H9 (cell line): ENCODE data around the gene SLC25A22. TPM values are rescaled to one million over a fixed set of nuclear protein-coding genes. Genes with fewer than 3 reads are reported as not detected.

Experiments used
- DNase-seq: peaks from one replicate; pipeline ENCODE4 v3.0.0-alpha.2; 2017
- H2AFZ ChIP-seq: one replicate; pipeline ENCODE4 v1.6.1; 2013; ENCODE audit warnings: mild to moderate bottlenecking, low read length, control low read depth, moderate library complexity
- H2AK5ac ChIP-seq: 2 replicates; pipeline ENCODE4 v1.6.1; 2013; ENCODE audit warnings: low read length, control low read depth, mixed read lengths; ENCODE audit not compliant: insufficient read length
- H2BK120ac ChIP-seq: one replicate; pipeline ENCODE4 v1.6.1; 2013; ENCODE audit warnings: low read depth, mild to moderate bottlenecking, low read length, control low read depth, inconsistent platforms; ENCODE audit not compliant: poor library complexity, severe bottlenecking
- H2BK12ac ChIP-seq: 2 replicates; pipeline ENCODE4 v1.6.1; 2013; ENCODE audit warnings: low read length, control low read depth, mixed read lengths, low read depth; ENCODE audit not compliant: insufficient read length
- H2BK15ac ChIP-seq: 2 replicates; pipeline ENCODE4 v1.6.1; 2013; ENCODE audit warnings: low read depth, low read length, control low read depth
- H2BK20ac ChIP-seq: one replicate; pipeline ENCODE4 v1.6.1; 2013; ENCODE audit warnings: low read depth, mild to moderate bottlenecking, low read length, control low read depth, inconsistent platforms; ENCODE audit not compliant: poor library complexity, severe bottlenecking
- H2BK5ac ChIP-seq: 2 replicates; pipeline ENCODE4 v1.6.1; 2013; ENCODE audit warnings: low read length, control low read depth, mixed read lengths; ENCODE audit not compliant: insufficient read length
- H3K14ac ChIP-seq: 2 replicates; pipeline ENCODE4 v1.6.1; 2013; ENCODE audit warnings: low read length, control low read depth; ENCODE audit not compliant: insufficient read depth
- H3K18ac ChIP-seq: 2 replicates; pipeline ENCODE4 v1.6.1; 2013; ENCODE audit warnings: low read depth, mild to moderate bottlenecking, mixed read lengths, low read length, control low read depth; ENCODE audit not compliant: insufficient read length
- H3K23ac ChIP-seq: 2 replicates; pipeline ENCODE4 v1.6.1; 2013; ENCODE audit warnings: low read length, control low read depth, mixed read lengths, low read depth; ENCODE audit not compliant: insufficient read length
- H3K23me2 ChIP-seq: 2 replicates; pipeline ENCODE4 v1.6.1; 2013; ENCODE audit warnings: low read depth, mild to moderate bottlenecking, mixed read lengths, low read length, control low read depth; ENCODE audit not compliant: insufficient read length, poor library complexity, severe bottlenecking
- H3K27ac ChIP-seq: 2 replicates; pipeline ENCODE4 v1.5.1; 2013; ENCODE audit warnings: low read length, control low read depth, mixed read lengths, low read depth; ENCODE audit not compliant: insufficient read length
- H3K27me3 ChIP-seq: 2 replicates; pipeline ENCODE4 v1.6.1; 2013; ENCODE audit warnings: low read length, control low read depth, inconsistent platforms; ENCODE audit not compliant: insufficient read depth
- H3K4ac ChIP-seq: 2 replicates; pipeline ENCODE4 v1.6.1; 2013; ENCODE audit warnings: low read depth, mild to moderate bottlenecking, control low read depth, inconsistent platforms, low read length, moderate library complexity
- H3K4me1 ChIP-seq: 2 replicates; pipeline ENCODE4 v1.6.1; 2013; ENCODE audit warnings: low read length, control low read depth, inconsistent platforms; ENCODE audit not compliant: insufficient read depth
- H3K4me2 ChIP-seq: 2 replicates; pipeline ENCODE4 v1.6.1; 2013; ENCODE audit warnings: low read length, control low read depth, mixed read lengths; ENCODE audit not compliant: insufficient read length, insufficient read depth
- H3K56ac ChIP-seq: 2 replicates; pipeline ENCODE4 v1.6.1; 2013; ENCODE audit warnings: low read depth, mild to moderate bottlenecking, mixed read lengths, low read length, control low read depth; ENCODE audit not compliant: insufficient read length
- H3K79me1 ChIP-seq: 2 replicates; pipeline ENCODE4 v1.6.1; 2013; ENCODE audit warnings: low read depth, mild to moderate bottlenecking, moderate library complexity, low read length, control low read depth, inconsistent platforms; ENCODE audit not compliant: insufficient read depth, poor library complexity, severe bottlenecking
- H3K79me2 ChIP-seq: 2 replicates; pipeline ENCODE4 v1.6.1; 2013; ENCODE audit warnings: low read length, control low read depth, inconsistent platforms; ENCODE audit not compliant: insufficient read depth
- H3K9ac ChIP-seq: 2 replicates; pipeline ENCODE4 v1.6.1; 2013; ENCODE audit warnings: low read length, control low read depth, mixed read lengths; ENCODE audit not compliant: insufficient read length; ENCODE audit errors: extremely low read depth
- H3K9me3 ChIP-seq: one replicate; pipeline ENCODE4 v1.6.1; 2013; ENCODE audit warnings: low read depth, low read length, inconsistent platforms; ENCODE audit not compliant: control insufficient read depth
- H3T11ph ChIP-seq: one replicate; pipeline ENCODE4 v1.6.1; 2013; ENCODE audit warnings: mild to moderate bottlenecking, low read length, control low read depth, inconsistent platforms
- H4K20me1 ChIP-seq: one replicate; pipeline ENCODE4 v1.6.1; 2013; ENCODE audit not compliant: control insufficient read depth, insufficient read length, insufficient read depth
- H4K5ac ChIP-seq: 2 replicates; pipeline ENCODE4 v1.6.1; 2013; ENCODE audit warnings: low read depth, mild to moderate bottlenecking, mixed read lengths, low read length, control low read depth; ENCODE audit not compliant: insufficient read length
- H4K8ac ChIP-seq: replicated peaks from 2 replicates; pipeline ENCODE4 v1.6.1; 2013; ENCODE audit warnings: low read length, control low read depth, mixed read lengths, low read depth; ENCODE audit not compliant: insufficient read length
- H4K91ac ChIP-seq: 2 replicates; pipeline ENCODE4 v1.6.1; 2013; ENCODE audit warnings: low read depth, mild to moderate bottlenecking, moderate library complexity, mixed read lengths, low read length, control low read depth; ENCODE audit not compliant: insufficient read length
- H3K27ac Mint-ChIP-seq, 3 experiments: 2 replicates in 2 of 3; 3 replicates in 1 of 3; pipeline ENCODE4 v1.8.0; 2020 to 2021; ENCODE audit warnings: mixed read lengths in 3 of 3, mild to moderate bottlenecking in 1 of 3, moderate library complexity in 1 of 3
- H3K27me3 Mint-ChIP-seq: 2 replicates; pipeline ENCODE4 v1.8.0; 2021; ENCODE audit warnings: low read depth, mild to moderate bottlenecking, moderate library complexity, mixed read lengths
- H3K36me3 Mint-ChIP-seq, 3 experiments: 2 replicates in 2 of 3; 3 replicates in 1 of 3; pipeline ENCODE4 v1.8.0; 2020 to 2021; ENCODE audit warnings: low read depth in 3 of 3, mixed read lengths in 3 of 3; ENCODE audit not compliant: insufficient read depth in 1 of 3
- H3K4me1 Mint-ChIP-seq, 2 experiments: 2 replicates each; pipeline ENCODE4 v1.8.0; 2020; ENCODE audit warnings: mixed read lengths in 2 of 2
- H3K4me3 Mint-ChIP-seq, 2 experiments: 2 replicates in 1 of 2; 3 replicates in 1 of 2; pipeline ENCODE4 v1.8.0; 2020 to 2021; ENCODE audit warnings: mild to moderate bottlenecking in 2 of 2, mixed read lengths in 2 of 2, moderate library complexity in 1 of 2
- H3K9me3 Mint-ChIP-seq, 2 experiments: 2 replicates in 1 of 2; 3 replicates in 1 of 2; pipeline ENCODE4 v1.8.0; 2020; ENCODE audit warnings: mild to moderate bottlenecking in 2 of 2, mixed read lengths in 2 of 2, moderate library complexity in 1 of 2
- WGBS: extraction: QIAGEN DNeasy Blood & Tissue Kit; methylation state at CpG from one replicate; pipeline ENCODE4 v1.1.7; 2013; ENCODE audit warnings: missing lambda C conversion rate, low lambda C conversion rate, mixed read lengths; ENCODE audit not compliant: insufficient read length; ENCODE audit errors: extremely low coverage; 5-methylcytosine and 5-hydroxymethylcytosine counted together
- total RNA-seq: library from RNA; stranded (reverse); gene quantifications from 2 replicates; pipeline ENCODE4 v1.2.1, GENCODE V29; 2021
- TF ChIP-seq, protein P1 (sequence below): fragments of 200-600 bp; sonication (generic); conservative IDR thresholded peaks from 3 replicates; pipeline ENCODE4 v1.8.0; 2021; ENCODE audit warnings: antibody characterized with exemption, mild to moderate bottlenecking

Gene SLC25A22
- total RNA-seq, 1 experiment from 2014 or later, result 51.9 TPM

- Histone ChIP-seq H3K27ac (no peak overlapping the region), H3K27me3 (no peaks in the 10 kb centered on the region; the same call in 1 of the 2 replicates), H3K14ac (no peak overlapping the region), H4K20me1 (peaks cover 6% of the 10 kb centered on the region), H2AK5ac (no peak overlapping the region), H3K79me1 (no peaks in the 10 kb centered on the region), H3K56ac (no peak overlapping the region), H3K9me3 (no peaks in the 10 kb centered on the region), H4K91ac (no peak overlapping the region), H2BK15ac (no peak overlapping the region), H2BK5ac (no peak overlapping the region), H3K23ac (no peak overlapping the region), H3K4me2 (no peak overlapping the region), H4K5ac (no peak overlapping the region), H2AFZ (no peak overlapping the region), H3K9ac (no peak overlapping the region), H3K23me2 (peaks cover 24% of the 10 kb centered on the region), H3T11ph (no peak overlapping the region), H2BK120ac (no peak overlapping the region), H4K8ac (no peak overlapping the region), H3K4ac (no peak overlapping the region), H2BK12ac (no peak overlapping the region), H2BK20ac (no peak overlapping the region), H3K4me1 (peaks cover 2% of the 10 kb centered on the region; the same call in 1 of the 2 replicates), H3K79me2 (no peaks in the 10 kb centered on the region), H3K18ac (no peak overlapping the region)
- H3K36me3 Mint-ChIP-seq, result no peaks in the 10 kb centered on the region
- H3K27ac Mint-ChIP-seq, result no peak overlapping the region
- no peak for DNase-seq
- no peak overlapping the region for H3K4me3 Mint-ChIP-seq
- WGBS, result no CpG with 5 or more reads among the region's 18 CpGs
- H3K4me1 Mint-ChIP-seq, result peaks cover 11 to 41% of the 10 kb centered on the region in 2 experiments
- peaks cover 7% of the 10 kb centered on the region for H3K27me3 Mint-ChIP-seq
- TF ChIP-seq, protein P1, sequence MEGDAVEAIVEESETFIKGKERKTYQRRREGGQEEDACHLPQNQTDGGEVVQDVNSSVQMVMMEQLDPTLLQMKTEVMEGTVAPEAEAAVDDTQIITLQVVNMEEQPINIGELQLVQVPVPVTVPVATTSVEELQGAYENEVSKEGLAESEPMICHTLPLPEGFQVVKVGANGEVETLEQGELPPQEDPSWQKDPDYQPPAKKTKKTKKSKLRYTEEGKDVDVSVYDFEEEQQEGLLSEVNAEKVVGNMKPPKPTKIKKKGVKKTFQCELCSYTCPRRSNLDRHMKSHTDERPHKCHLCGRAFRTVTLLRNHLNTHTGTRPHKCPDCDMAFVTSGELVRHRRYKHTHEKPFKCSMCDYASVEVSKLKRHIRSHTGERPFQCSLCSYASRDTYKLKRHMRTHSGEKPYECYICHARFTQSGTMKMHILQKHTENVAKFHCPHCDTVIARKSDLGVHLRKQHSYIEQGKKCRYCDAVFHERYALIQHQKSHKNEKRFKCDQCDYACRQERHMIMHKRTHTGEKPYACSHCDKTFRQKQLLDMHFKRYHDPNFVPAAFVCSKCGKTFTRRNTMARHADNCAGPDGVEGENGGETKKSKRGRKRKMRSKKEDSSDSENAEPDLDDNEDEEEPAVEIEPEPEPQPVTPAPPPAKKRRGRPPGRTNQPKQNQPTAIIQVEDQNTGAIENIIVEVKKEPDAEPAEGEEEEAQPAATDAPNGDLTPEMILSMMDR, result no peak
- no peaks in the 10 kb centered on the region for H3K9me3 Mint-ChIP-seq
Observed at GRCh38 chr11:847876-848275, 49.8 kb upstream of the SLC25A22 start.
